CD4-positive, alpha-beta T cell treated with Interferon gamma for 1 hour (primary cell): ENCODE measurements around the gene PLXNA4.

Experiments used
- DNase-seq: peaks from one replicate; pipeline ENCODE4 v3.0.0-alpha.2; 2020

Gene PLXNA4

DNA sequence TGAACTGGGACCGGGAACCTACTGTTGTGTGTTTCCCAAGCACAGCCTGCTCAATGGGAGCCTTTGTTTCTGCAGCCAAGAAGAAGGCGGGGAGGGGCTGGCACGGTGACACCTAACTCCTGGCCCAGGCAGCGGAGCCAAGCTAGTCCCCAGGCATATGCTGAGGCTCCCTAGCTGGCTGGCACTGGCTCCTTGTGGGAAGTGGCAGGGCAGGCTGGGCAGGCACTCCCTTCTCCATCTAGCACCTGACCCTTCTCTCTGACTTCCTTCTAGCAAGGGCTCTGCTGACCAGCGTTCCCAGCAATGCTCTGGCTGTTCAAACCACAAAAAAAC is 325.0 kb downstream of the PLXNA4 start:
- no peak for DNase-seq

GRCh38 chr7:132250480-132251326 is 325.6 kb downstream of the PLXNA4 start:
- no peak for DNase-seq

- DNase-seq, result no peak
Observed at GRCh38 chr7:132249256-132249971, 326.9 kb downstream of the PLXNA4 start.

GRCh38 chr7:132248841-132249240 is 327.4 kb downstream of the PLXNA4 start:
- DNase-seq, result no peak

DNA sequence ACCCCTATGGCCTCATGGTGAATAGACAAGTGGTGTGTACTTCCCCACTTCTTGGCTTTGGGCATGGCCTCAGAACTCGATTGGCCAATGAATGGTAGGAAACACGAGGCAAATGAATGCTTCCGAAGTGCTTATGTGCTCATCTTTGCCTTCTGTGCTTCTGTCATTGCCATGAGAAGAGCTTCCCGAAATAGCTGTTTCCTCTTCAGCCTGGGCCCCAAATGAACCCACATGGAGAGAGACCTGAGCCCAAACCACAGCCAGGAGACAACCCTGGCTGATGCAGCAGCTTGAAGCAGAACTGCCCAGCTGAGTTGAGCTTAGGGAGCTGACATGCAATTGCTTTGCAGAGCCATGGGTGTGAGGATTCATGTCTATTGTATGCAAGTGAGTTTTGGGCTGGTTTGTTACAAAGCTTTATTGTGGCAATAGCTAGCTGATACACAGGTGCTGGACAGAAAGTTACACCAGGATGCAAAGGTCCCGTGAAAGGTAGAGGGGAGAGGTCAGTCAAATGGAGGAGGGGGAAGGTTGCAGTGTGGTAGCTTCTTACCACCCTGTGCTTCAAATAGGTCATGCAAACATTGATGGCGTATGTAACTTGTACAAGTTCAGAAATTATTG is 328.2 kb downstream of the PLXNA4 start:
- no peak for DNase-seq

GRCh38 chr7:132246591-132246990 is 329.7 kb downstream of the PLXNA4 start:
- DNase-seq, result no peak

DNA sequence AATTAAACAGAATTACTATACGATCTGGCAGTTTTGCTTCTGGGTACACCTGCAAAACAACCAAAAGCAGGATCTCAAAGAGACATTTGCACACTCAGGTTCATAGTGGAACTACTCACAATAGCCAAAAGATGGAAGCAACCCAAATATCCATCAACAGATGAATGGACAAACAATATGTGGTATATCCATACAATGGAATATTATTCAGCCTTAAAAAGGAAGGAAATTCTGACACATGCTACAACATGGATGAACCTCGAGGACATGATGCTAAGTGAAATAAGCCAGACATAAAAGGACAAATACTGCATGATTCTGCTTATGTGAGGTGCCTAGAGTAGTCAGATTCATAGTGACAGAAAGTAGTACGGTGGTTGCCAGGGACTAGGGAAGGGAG is 330.7 kb downstream of the PLXNA4 start:
- no peak for DNase-seq

DNA sequence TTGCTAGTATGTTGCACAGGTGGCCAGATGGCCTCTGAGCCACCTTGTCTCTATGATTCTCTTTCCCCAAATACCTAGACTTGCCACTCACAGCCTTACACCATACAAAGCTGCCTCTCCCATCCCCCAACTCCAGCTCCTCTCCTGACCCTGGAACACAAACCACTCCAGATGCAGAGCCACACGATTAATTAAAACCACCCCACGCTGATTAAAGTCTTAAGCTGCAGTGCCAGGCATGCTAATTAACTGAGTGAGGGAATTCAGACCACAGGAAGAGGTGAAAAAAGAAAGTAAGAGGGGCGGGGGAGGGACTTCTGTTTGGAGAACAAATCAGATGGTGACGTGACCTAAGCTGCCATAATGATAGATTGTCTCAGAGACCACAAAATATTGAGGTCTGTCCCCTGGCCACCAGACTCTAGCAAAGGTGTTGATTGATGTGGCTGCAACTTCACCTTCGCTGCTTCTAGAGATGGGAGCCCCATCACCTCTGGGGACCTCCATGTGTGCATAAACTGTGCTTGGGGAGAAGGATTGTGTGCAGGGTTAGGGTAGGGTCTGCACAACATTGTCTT is 331.3 kb downstream of the PLXNA4 start:
- DNase-seq, result no peak

DNA sequence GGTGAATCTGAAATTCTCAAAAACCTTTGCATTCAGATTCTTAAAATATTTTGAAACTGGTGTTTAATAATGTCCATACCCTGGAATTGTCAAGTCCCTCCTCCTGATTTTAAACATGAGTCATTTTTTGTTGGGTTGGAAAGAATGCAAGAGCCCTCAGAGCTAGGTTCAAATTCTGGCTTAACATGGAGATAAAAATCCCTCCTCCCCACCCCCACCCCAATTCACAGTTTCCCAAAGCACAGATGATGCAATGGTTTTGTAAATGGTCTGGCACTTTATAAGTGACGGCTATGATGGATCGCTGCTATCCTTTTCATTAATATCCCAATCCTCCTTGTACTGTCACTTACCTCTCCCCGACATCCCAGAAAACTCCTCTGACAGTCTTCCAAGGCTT is 332.8 kb downstream of the PLXNA4 start:
- DNase-seq, result no peak

DNA sequence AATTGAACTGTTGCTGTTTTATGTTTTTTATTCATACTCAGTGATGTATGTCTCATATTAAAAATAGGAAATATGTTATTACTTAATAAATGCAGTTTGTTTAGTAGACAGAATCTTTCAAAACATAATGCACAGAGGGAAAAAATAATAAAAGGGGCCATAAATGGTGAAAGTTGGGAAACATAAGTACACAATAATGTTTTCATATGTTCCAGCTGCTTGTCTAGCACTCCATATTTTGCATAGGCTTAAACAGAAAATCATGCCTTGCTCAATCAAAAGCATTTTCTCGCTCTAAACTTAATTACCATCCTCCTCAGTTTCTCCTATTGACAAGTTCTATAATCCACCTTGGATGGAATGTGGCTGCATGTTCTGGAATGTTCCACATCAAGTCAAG is 333.2 kb downstream of the PLXNA4 start:
- DNase-seq, result no peak

DNA sequence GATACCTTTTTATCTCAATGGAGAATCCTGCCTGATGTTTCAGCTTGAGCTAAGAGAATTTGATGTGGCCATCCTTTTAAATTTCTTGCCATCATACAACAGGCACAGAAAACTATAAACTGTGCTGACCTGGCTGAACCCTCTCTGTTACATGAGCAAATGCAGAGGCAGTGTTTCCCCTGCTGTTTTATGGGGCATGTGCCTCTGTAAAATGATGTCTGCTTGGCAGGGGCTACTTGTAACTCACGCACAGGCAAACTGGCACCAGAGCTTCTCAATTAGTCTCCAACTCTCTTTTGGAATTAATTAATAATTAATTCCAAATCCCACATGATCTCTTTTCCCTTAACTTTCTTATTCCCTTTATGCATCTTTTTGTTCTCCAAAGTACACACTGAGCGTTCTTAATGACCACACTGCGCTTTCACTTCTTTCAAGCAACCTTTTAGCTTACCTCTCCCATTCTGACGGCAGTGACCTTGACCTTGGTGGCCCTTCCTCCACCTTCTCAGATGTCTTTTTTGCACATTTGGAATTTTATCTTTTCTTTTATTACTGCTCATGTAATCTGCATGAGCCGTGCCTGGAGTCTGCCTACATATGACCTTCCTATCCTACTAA is 334.0 kb downstream of the PLXNA4 start:
- DNase-seq, result no peak

DNA sequence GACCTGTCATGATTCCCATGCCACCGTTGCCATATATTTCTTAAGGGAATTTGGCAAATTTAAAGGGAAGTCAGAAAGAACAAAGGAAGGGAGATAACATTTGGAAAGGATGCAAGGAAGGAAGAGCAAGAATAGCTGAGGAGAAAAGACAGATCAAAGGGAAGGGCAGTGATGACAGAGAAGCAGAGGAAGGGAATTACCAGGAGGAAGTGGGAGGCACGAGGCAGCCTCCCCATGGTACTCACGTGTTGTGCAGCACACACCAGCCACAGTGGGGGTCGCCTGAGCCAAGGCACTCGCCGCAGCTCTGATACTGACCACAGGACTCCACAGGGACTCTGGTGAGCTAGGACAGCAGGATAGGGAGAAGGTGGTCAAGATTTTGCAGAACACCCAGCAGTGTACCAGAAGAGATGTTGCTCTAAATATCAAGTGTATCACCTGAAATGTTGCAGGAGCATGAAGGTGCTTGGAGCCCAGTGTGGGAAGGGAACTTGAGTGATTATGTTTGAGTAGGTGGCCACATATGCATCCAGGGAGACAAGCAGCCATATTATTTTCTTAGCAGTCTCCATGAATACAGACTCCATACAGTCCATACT is 335.3 kb downstream of the PLXNA4 start:
- no peak for DNase-seq

DNA sequence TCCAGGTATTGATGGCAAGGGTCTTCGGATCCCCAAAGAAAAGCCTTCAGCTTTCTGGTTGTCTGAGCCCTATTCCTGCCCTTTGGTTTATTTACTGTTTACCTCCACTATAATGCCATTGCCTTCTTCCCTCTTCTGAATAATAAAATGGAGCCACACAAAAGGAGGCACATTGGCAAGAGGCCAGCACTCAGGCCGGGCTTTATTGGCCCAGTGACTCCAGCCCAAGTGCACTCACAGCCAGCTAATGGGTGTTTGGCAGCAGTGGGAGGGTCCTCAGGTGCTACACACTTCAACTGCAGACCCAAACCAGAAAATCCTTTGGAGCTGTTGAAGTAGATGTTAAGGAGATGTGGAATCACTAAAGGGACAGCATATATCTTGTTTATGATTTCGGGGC is 336.0 kb downstream of the PLXNA4 start:
- DNase-seq, result no peak

DNA sequence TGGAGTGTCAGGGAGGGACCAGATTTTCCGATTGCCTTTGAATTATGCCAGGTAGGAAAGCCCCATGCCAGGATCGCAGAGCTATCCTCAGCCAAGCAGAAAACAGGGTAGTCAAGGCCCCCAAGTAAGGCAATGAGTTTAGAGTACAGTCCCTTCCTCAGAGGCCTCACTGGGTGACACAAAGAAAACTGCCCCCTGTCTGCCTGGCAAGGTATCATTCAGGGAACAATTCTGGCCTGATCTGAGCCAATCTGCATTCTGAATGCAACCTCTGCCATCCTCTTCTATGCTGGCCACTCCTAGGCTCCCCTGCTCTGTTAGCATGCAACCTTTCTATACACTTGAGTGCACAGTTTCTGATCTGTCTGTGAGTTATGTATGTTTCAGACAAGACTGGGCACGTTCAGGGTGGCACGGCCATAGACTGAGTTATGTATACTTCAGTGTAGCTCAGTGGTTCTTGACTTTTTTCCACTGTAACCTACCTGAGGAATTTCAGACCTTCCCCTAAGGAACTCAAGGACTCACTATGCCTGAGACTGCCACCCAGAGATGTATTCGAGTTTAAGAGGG is 336.8 kb downstream of the PLXNA4 start:
- no peak for DNase-seq

DNA sequence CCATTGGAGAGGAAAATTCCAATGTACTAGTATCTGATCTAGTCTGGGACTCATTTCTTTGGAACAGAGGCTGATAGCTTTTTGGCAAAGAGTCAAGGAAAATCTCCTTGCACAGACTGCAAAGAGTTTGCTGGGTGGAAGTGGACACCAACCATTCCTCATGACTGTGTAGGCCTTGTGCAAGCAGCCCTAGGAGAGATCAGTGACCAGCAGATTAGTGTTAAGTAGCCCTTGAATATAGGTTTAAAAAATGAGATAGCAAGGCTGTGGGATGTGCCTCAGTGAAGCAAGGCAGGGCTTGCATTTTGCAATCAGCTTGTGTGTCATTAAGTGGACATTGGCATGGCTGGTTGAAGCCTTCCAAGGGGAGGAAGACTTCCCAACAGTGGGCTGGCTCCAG is 341.6 kb downstream of the PLXNA4 start:
- no peak for DNase-seq

- no peak for DNase-seq
Observed at GRCh38 chr7:132232406-132232805, 343.9 kb downstream of the PLXNA4 start.

DNA sequence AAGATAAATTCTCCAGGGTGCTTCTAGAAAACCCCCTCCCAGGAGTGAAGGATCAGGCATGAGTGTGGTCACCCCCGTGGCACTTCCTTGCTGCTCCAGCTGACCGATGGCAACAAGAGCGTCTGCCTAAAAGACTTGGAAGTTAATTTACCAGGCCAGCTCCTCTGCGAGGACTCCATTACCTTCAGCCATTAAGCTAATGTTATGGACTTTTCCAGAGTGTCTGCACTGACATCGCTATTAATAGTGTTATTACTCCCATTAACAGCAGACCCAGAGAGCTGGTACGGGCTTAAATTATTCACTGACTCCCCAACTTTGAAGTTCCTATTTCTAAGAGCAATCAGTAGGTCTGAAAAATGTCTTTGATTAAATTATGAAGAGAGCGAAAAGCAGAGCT is 345.8 kb downstream of the PLXNA4 start:
- DNase-seq, result no peak

GRCh38 chr7:132228240-132228639 is 348.0 kb downstream of the PLXNA4 start:
- DNase-seq, result no peak

- no peak for DNase-seq
Observed at GRCh38 chr7:132226957-132227290, 349.3 kb downstream of the PLXNA4 start.

DNA sequence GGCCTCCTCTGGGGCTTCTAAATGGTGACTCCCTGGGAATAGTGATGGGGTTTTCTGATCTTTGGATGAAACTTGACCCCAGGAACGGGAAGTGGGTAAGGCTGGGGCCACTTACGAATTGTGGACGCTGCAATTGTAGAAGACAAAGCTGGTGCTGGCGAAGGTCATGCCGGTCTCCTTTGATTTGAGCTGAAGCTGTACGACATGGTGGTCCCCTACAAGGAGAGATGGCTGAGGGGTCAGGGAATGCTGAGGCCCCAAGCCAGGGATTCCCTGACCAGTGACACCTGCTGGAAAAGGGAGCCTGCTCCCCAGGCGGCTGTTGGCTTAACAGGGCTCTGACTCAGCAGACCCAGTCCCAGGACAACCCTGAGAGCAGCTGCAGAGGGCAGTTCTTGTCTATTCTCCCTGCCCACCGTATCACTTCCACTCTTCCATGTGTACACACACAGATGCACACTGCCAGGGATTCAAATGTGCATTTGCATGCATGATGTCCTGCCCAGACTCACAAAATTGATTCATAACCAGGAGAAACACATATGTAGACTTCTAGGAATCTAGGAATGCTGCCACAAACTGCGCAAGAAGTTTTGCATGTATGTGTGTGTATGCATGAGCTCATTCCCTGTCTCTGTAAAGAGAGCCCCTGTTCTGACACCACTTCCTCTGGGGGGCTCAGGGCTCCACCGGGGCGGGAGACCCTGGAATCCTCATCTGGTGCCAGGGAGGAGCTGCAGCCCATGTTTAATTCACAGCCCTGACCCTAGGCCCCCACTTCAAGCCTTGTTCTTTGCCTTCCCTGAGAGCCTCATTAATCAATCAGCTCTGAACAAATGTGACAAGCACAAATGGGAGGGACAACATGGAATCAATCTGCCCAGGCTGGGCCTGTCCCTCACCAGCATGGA is 350.0 kb downstream of the PLXNA4 start:
- DNase-seq, result no peak

GRCh38 chr7:132225216-132226030 is 350.8 kb downstream of the PLXNA4 start:
- no peak for DNase-seq
